ENCODE data around the gene RIN2. TPM values are rescaled to one million over a fixed set of nuclear protein-coding genes. Genes with fewer than 3 reads are reported as not detected.

Gene RIN2, protein sequence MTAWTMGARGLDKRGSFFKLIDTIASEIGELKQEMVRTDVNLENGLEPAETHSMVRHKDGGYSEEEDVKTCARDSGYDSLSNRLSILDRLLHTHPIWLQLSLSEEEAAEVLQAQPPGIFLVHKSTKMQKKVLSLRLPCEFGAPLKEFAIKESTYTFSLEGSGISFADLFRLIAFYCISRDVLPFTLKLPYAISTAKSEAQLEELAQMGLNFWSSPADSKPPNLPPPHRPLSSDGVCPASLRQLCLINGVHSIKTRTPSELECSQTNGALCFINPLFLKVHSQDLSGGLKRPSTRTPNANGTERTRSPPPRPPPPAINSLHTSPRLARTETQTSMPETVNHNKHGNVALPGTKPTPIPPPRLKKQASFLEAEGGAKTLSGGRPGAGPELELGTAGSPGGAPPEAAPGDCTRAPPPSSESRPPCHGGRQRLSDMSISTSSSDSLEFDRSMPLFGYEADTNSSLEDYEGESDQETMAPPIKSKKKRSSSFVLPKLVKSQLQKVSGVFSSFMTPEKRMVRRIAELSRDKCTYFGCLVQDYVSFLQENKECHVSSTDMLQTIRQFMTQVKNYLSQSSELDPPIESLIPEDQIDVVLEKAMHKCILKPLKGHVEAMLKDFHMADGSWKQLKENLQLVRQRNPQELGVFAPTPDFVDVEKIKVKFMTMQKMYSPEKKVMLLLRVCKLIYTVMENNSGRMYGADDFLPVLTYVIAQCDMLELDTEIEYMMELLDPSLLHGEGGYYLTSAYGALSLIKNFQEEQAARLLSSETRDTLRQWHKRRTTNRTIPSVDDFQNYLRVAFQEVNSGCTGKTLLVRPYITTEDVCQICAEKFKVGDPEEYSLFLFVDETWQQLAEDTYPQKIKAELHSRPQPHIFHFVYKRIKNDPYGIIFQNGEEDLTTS
- 10 to 100 TPM; 26.5 to 45.5 (median 33.1) TPM for polyA plus RNA-seq (ENCODE audit: insufficient read depth in 1 of 5, insufficient read length in 5 of 5, low replicate concordance in 1 of 5)
- long read RNA-seq, donor 1, partial matches to known transcripts: 8 of 9 reads
- long read RNA-seq, donor 1, other reads (novel, unspliced or antisense): 0 of 9 reads
- long read RNA-seq, donor 2: 0 reads
- long read RNA-seq, donor 3, partial matches to known transcripts: 5 of 5 reads
- long read RNA-seq, donor 3, other reads (novel, unspliced or antisense): 0 of 5 reads
- long read RNA-seq, donor 4, full-length matches to known transcripts: 1 of 1 reads
- long read RNA-seq, donor 4, partial matches to known transcripts: 0 of 1 reads
- long read RNA-seq, donor 4, other reads (novel, unspliced or antisense): 0 of 1 reads
- long read RNA-seq, donor 5: 0 reads
- long read RNA-seq, donor 6: 0 reads
- long read RNA-seq, donor 7, partial matches to known transcripts: 41 of 41 reads
- long read RNA-seq, donor 7, other reads (novel, unspliced or antisense): 0 of 41 reads
- long read RNA-seq, donor 8: 0 reads

DNA sequence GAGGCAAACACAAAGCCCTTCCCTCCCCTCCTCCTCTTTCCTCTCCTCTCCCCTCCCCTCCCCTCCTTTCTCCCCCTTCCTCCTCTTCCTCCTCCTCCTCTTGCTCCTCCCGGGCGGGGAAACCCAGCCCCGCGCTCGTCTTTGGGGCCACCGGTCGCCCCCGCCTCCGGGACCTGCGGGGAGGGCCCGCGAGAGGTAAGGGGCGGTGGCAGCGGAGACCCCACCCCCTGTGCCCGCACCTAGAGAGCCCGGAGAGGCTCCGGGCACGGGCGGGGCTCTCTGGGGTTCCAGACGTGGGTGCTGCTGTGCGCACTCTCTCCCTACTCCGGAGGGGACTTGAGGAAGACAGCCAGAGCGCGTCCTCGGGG, at the start of gene RIN2:
TSS of gene RIN2 (plus strand) at position 126 of the 368 bp plus-strand sequence. CDS start 131,344 bp downstream, outside the sequence.
- no peak for DNase-seq

- no peak for DNase-seq
Observed at GRCh38 chr20:19709635-19710335, 48.3 kb upstream of the RIN2 start.

DNA sequence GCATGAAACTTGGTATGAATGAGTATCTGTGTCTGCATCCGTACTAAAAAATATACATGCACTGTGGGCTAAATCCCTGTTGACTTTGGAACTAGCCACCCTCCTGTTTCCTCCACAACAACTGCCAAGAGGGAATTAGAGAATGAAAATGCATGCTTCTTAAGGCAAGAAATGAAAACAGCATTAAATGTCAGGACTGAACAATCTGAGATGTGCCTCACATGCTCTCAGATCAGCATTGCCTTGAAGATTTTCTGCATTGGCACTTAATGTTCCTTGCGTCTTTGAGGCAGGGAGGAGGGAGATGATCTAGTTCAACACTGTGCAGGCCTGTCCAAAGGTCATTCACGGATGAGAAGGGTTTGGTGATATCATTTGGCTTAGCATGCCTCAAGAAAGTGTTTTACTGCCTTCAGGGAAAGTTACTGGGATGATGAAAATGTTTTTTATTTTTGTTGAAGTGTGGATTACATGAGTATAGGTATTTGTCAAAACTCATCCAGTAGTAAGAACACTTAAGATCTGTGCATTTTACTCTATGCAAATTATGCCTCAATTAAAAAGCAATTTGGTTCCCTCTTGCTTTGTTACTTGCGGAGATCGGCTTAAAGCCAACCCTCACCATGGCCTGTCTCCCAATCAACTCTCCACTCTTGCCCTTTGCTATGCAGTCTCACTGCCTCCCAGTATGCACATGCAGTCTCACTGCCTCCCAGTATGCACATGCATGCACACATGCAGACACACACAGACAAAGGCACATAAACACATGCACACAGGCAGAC, 47.5 kb upstream of the RIN2 start:
- DNase-seq: no peak

- no peak for DNase-seq
Observed at GRCh38 chr20:19711126-19711525, 46.9 kb upstream of the RIN2 start.

GRCh38 chr20:19712721-19713260, 45.3 kb upstream of the RIN2 start:
- DNase-seq: peak in 1 of 2 donors; percentile 34

DNA sequence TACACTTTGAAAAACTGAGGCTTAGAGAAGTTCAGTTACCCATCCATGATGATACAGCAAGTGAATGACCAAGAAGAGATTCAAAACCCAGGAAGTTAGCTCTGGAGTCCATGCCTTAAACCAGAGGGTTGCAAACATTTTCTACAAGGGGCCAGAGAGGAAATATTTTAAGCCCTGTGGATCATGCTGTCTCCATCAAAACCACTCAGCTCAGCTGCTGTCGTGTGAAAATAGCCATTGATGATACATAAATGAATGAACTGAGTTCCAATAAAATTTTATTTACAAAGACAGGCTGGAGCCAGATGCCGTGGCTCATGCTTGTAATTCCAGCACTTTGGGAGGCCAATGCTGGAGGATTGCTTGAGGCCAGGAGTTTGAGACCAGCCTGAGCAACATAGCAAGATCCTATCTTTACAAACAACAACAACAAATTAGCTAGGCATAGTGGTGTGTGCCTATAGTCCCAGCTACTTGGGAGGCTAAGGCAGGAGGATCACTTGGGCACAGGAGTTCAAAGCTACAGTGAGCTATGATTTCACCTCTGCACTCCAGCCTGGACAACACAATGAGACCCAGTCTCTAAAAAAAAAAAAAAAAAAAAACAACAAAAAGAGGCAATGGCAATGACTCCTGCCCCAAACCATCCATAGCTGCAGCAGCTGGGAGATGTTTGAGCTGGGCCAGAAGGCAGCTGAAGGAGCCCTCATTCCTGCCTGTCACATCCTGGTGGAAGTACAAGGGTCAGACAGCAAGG, 44.1 kb upstream of the RIN2 start:
- DNase-seq: no peak

DNA sequence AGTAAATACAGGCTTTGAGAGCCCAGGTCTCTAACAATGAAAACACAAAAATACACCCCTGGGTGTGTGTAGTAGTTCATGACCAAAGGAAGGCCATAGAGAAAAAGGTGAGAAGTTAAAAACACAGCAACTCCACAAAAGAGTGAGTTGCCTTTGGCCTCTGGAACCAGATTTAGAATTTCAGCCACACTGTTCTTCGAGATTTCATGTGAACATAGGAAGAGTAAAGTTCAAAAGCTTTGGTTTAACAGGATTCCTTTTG, 43.5 kb upstream of the RIN2 start:
- DNase-seq: no peak

DNA sequence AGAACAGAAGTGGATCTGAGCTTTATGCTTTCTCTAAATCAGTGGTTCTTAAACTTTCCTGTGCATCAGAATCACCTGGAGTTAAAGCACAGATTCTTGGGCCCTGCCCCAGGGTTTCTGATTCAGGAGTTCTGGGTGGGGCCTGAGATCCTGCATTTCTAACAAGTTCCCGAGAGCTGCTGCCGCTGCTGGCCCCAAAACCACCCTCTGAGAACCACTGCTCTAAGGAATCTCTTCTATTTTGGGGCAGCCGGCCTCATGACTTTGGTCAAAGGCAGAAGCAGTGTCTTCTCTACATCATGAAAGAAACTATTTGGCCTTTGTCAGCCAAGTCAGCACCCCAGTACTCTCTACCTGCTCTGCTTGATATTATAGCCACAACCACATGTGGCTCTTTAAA, 42.1 kb upstream of the RIN2 start:
- DNase-seq: no peak

GRCh38 chr20:19718880-19719279, 39.2 kb upstream of the RIN2 start:
- DNase-seq: no peak

DNA sequence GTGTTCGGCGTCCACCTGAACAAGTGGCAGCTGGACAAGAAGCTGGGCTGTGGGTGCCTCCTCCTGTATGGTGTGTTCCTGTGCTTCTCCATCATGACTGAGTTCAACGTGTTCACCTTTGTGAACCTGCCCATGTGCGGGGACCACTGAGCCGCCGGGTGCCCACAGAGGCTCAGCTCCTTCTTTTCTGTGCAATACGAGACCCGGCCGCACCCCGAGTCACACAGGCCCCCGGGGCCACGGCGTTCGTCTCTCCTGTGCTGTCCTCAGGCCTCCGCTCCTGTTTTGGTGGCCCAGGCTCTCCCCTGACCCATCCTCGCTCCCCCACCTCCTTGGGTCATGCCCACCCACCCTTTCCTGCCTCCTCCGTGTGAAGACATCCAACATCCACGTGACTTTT, 37.1 kb upstream of the RIN2 start:
- no peak for DNase-seq

DNA sequence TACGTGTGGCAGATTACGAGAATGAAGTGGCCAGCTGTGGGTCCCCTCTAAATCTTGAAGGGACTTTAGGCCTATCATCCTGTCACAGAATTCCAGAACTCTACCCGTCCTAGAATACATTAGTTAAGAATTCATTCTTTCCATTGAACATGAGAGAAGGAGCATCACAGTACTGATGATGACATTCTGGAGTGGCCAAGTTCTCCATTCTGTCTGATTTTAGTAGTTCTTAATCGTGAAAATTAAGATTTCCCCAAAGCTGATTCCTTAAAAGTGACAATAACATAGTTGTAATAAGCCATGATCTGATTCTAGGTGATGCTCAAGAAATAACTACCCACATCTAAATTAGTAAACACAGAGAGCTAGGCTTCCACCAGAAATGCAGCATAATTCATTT, 35.0 kb upstream of the RIN2 start:
- no peak for DNase-seq

DNA sequence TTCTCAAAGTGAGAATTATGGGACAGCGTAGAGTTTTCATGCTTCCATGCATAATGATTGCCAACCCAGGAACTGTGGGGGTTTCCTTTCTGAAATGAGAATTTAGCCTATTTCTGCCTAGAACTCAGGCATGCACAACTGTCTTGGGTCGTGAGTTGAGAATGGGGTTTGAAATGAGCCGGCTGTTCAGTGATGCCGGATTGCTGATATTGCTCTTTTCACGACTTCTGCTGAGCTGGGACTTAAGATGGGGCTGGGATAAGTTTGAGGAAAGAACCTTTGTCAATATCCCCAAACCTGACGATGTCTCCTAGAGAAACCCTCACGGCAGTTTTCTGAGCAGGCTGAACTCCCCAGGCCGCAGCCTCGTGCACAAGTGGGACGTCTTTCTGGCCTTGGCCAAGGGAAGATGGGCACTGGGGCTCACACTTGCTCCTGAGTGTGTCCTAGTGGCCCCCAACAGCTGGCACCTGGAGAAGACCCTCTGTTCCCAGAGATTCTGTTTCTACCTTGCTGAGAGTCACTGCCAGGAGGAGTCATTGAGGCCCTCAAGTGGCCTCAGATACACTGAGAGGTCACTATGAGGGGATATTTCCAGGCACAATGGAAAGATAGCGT, 34.1 kb upstream of the RIN2 start:
- DNase-seq: no peak

DNA sequence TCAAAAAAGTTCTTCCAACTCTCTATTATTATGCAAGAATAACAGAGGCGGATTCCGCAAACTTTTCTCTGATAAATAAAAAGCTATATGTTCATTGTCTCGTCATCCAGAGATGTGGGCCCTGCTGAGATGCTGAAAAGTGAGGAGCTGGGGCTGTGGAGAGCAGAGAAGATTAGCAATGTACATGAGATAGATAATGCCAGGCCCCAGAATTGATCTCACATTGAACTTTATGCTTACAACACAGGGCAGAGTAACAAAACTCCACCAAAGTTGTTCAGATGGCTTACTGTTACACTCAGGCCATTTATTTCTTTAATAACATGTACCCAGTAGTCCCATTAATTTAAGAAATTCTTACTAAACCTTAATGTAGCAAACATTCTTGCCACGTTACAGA, 32.7 kb upstream of the RIN2 start:
- DNase-seq: no peak

GRCh38 chr20:19725814-19726525, 32.1 kb upstream of the RIN2 start:
- no peak for DNase-seq

DNA sequence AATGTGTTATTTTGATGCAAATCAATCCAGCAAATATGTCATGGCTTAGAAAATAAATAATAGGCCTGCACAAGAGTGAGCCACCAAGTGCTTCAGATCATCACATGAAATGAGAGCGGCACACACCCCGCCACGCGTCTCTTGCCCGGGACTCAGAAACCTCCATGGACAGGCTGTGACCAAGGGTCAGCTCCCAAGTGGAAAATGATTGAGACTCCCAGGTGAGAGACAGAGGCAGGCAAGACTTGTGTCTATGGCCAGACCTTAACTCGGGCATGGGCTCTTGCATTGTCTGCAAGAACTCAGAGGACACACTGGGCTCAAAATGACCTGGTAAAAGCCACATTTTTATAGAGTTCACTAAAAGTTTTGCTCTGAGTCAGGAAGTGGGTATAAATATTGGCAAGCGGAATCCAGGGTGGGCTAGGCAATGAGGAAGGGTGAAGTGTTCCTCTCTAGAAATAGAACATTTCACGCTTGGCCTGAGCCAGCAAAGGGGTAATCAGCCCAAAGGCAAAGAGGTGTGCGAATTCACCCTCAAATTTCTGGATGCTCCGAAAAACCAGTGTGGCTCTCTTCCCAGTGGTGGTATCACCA, 30.7 kb upstream of the RIN2 start:
- DNase-seq: no peak

GRCh38 chr20:19729672-19730071, 28.4 kb upstream of the RIN2 start:
- no peak for DNase-seq

DNA sequence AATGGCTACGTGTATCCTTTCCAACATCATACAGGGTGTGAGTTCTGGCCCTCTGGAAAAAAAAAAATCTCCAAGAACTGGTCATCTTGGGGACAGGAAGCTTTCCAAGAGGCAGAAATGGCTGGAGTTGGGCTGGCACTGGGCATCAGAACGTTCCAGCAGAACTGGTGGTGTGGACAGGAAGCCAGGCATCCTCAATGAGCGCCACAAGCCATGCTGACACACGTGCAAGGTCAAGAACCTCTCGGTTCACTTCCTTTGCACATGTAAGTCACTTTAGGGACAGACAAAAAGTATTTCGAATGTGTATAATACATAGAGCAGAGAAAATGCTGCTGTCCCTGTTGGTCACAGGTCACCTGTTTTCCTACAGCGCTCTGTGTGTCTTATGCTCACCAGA, 27.4 kb upstream of the RIN2 start:
- no peak for DNase-seq

GRCh38 chr20:19734811-19735210, 23.2 kb upstream of the RIN2 start:
- DNase-seq: no peak

Measured in right lung (tissue), 10 donors.